ENCODE data around the gene ERMP1. TPM values are rescaled to one million over a fixed set of nuclear protein-coding genes. Genes with fewer than 3 reads are reported as not detected.

Gene ERMP1
- total RNA-seq, 1 donor from 2014 or later = 11.0 TPM

GRCh38 chr9:5870691-5871090, 37.8 kb upstream of the ERMP1 start:
- no peak overlapping the region for H3K4me3 ChIP-seq (ENCODE audit: low read length in 3 of 3)
- H3K36me3 ChIP-seq (ENCODE audit: control insufficient read depth in 3 of 3, insufficient read depth in 3 of 3, low read length in 3 of 3) = peaks cover 3 to 6% (median 5%) of the 10 kb centered on the region in 3 donors
- H3K4me1 ChIP-seq (ENCODE audit: control insufficient read depth in 3 of 3, insufficient read depth in 3 of 3, low read length in 3 of 3) = no peaks in the 10 kb centered on the region
- no peak overlapping the region for H3K9ac ChIP-seq (ENCODE audit: low read depth in 1 of 3, low read length in 3 of 3)
- H3K9me3 ChIP-seq (ENCODE audit: control insufficient read depth in 3 of 3, low read length in 3 of 3) = no peaks in the 10 kb centered on the region
- H3K27me3 ChIP-seq (ENCODE audit: control insufficient read depth in 3 of 3, insufficient read depth in 3 of 3, low read length in 3 of 3) = no peaks in the 10 kb centered on the region
- no peak overlapping the region for H3K27ac ChIP-seq (ENCODE audit: low read depth, low read length)

DNA sequence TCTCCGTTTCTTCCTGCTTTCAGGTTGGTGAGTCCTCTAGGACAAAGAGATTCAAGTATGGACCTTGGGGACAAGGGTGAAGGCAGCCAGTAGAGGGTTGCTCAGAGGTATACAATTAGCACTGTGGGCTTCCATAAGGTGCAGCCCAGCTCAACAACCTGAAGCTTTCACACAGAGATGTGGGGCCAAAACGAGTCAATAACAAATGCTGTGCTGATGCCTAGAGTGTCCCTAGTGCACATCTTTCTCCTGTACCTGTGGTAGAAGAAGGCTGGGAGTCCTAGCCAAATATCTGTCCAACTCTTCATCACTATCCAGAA, 37.1 kb upstream of the ERMP1 start:
- Histone ChIP-seq H3K9ac (ENCODE audit: low read depth in 1 of 3, low read length in 3 of 3) (no peak overlapping the region), H3K4me1 (ENCODE audit: control insufficient read depth in 3 of 3, insufficient read depth in 3 of 3, low read length in 3 of 3) (no peaks in the 10 kb centered on the region), H3K27me3 (ENCODE audit: control insufficient read depth in 3 of 3, insufficient read depth in 3 of 3, low read length in 3 of 3) (no peaks in the 10 kb centered on the region), H3K36me3 (ENCODE audit: control insufficient read depth in 3 of 3, insufficient read depth in 3 of 3, low read length in 3 of 3) (peaks cover 3 to 6% (median 5%) of the 10 kb centered on the region in 3 donors), H3K27ac (ENCODE audit: low read depth, low read length) (no peak overlapping the region), H3K4me3 (ENCODE audit: low read length in 3 of 3) (no peak overlapping the region), H3K9me3 (ENCODE audit: control insufficient read depth in 3 of 3, low read length in 3 of 3) (no peaks in the 10 kb centered on the region)

GRCh38 chr9:5869315-5870019, 36.5 kb upstream of the ERMP1 start:
- H3K4me1 ChIP-seq (ENCODE audit: control insufficient read depth in 3 of 3, insufficient read depth in 3 of 3, low read length in 3 of 3) = no peaks in the 10 kb centered on the region

DNA sequence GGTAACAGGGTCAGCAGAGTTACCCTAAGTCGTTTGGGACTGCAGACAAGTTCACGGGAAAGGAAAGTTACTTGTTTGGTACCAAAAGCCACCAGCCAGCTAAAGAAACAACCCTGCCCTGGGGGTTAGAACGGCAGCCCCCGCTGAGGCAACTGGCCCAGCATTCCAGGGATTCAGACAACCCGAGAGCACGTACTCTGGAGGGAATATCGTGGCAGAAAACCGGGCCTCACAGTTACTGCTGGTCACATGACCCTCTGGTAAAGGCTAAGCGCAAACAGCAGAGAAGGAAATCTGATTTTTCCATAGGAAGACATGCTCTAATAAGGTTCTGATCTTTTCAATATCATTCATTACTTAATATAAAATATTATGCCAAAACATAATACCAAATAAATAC, 35.3 kb upstream of the ERMP1 start:
- Histone ChIP-seq H3K4me1 (ENCODE audit: control insufficient read depth in 3 of 3, insufficient read depth in 3 of 3, low read length in 3 of 3) (no peaks in the 10 kb centered on the region), H3K27ac (ENCODE audit: low read depth, low read length) (no peak overlapping the region), H3K9me3 (ENCODE audit: control insufficient read depth in 3 of 3, low read length in 3 of 3) (no peaks in the 10 kb centered on the region), H3K27me3 (ENCODE audit: control insufficient read depth in 3 of 3, insufficient read depth in 3 of 3, low read length in 3 of 3) (no peaks in the 10 kb centered on the region), H3K4me3 (ENCODE audit: low read length in 3 of 3) (no peak overlapping the region), H3K36me3 (ENCODE audit: control insufficient read depth in 3 of 3, insufficient read depth in 3 of 3, low read length in 3 of 3) (peaks cover 2 to 6% (median 3%) of the 10 kb centered on the region in 3 donors), H3K9ac (ENCODE audit: low read depth in 1 of 3, low read length in 3 of 3) (no peak overlapping the region)

More at GRCh38 chr9:5869315-5870019, 36.5 kb upstream of the ERMP1 start:
- Histone ChIP-seq H3K36me3 (ENCODE audit: control insufficient read depth in 3 of 3, insufficient read depth in 3 of 3, low read length in 3 of 3) (peaks cover 3 to 6% (median 4%) of the 10 kb centered on the region in 3 donors), H3K9ac (ENCODE audit: low read depth in 1 of 3, low read length in 3 of 3) (no peak overlapping the region), H3K27ac (ENCODE audit: low read depth, low read length) (no peak overlapping the region), H3K27me3 (ENCODE audit: control insufficient read depth in 3 of 3, insufficient read depth in 3 of 3, low read length in 3 of 3) (no peaks in the 10 kb centered on the region), H3K4me3 (ENCODE audit: low read length in 3 of 3) (no peak overlapping the region), H3K9me3 (ENCODE audit: control insufficient read depth in 3 of 3, low read length in 3 of 3) (no peaks in the 10 kb centered on the region)

GRCh38 chr9:5866685-5867084, 33.8 kb upstream of the ERMP1 start:
- H3K27me3 ChIP-seq (ENCODE audit: control insufficient read depth in 3 of 3, insufficient read depth in 3 of 3, low read length in 3 of 3) = no peaks in the 10 kb centered on the region
- no peaks in the 10 kb centered on the region for H3K4me1 ChIP-seq (ENCODE audit: control insufficient read depth in 3 of 3, insufficient read depth in 3 of 3, low read length in 3 of 3)
- peaks cover 2 to 3% (median 3%) of the 10 kb centered on the region in 3 donors for H3K36me3 ChIP-seq (ENCODE audit: control insufficient read depth in 3 of 3, insufficient read depth in 3 of 3, low read length in 3 of 3)
- no peaks in the 10 kb centered on the region for H3K9me3 ChIP-seq (ENCODE audit: control insufficient read depth in 3 of 3, low read length in 3 of 3)
- H3K27ac ChIP-seq (ENCODE audit: low read depth, low read length) = no peak overlapping the region
- H3K9ac ChIP-seq (ENCODE audit: low read depth in 1 of 3, low read length in 3 of 3) = no peak overlapping the region
- no peak overlapping the region for H3K4me3 ChIP-seq (ENCODE audit: low read length in 3 of 3)

GRCh38 chr9:5866272-5866671, 33.4 kb upstream of the ERMP1 start:
- H3K36me3 ChIP-seq (ENCODE audit: control insufficient read depth in 3 of 3, insufficient read depth in 3 of 3, low read length in 3 of 3) = peaks cover 2 to 3% (median 3%) of the 10 kb centered on the region in 3 donors
- no peaks in the 10 kb centered on the region for H3K9me3 ChIP-seq (ENCODE audit: control insufficient read depth in 3 of 3, low read length in 3 of 3)
- no peak overlapping the region for H3K4me3 ChIP-seq (ENCODE audit: low read length in 3 of 3)
- no peaks in the 10 kb centered on the region for H3K27me3 ChIP-seq (ENCODE audit: control insufficient read depth in 3 of 3, insufficient read depth in 3 of 3, low read length in 3 of 3)
- H3K4me1 ChIP-seq (ENCODE audit: control insufficient read depth in 3 of 3, insufficient read depth in 3 of 3, low read length in 3 of 3) = no peaks in the 10 kb centered on the region
- no peak overlapping the region for H3K27ac ChIP-seq (ENCODE audit: low read depth, low read length)
- H3K9ac ChIP-seq (ENCODE audit: low read depth in 1 of 3, low read length in 3 of 3) = no peak overlapping the region

DNA sequence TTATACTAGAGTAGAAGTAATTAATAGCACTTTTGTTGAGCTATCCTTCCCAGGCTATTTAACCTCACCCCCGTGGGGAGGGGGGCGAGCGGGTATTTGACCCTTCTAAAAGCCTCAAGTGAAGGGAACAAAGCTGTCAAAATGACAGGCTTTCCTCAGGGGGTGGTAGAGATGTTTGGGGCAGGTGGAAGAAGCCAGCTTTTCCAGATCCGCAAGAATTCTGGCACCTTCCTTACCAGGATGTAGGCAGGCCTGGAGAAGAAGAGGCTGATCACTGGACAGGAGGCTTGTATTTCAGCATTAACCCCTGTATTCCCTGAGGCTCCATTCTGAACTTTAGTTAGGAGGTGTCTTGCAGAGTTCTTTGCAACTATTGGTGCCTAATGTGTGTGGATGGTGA, 31.5 kb upstream of the ERMP1 start:
- H3K27ac ChIP-seq (ENCODE audit: low read depth, low read length) = no peak overlapping the region
- peaks cover 3 to 4% (median 3%) of the 10 kb centered on the region in 3 donors for H3K36me3 ChIP-seq (ENCODE audit: control insufficient read depth in 3 of 3, insufficient read depth in 3 of 3, low read length in 3 of 3)
- H3K27me3 ChIP-seq (ENCODE audit: control insufficient read depth in 3 of 3, insufficient read depth in 3 of 3, low read length in 3 of 3) = no peaks in the 10 kb centered on the region
- H3K4me1 ChIP-seq (ENCODE audit: control insufficient read depth in 3 of 3, insufficient read depth in 3 of 3, low read length in 3 of 3) = no peaks in the 10 kb centered on the region
- H3K9ac ChIP-seq (ENCODE audit: low read depth in 1 of 3, low read length in 3 of 3) = no peak overlapping the region
- no peak overlapping the region for H3K4me3 ChIP-seq (ENCODE audit: low read length in 3 of 3)
- H3K9me3 ChIP-seq (ENCODE audit: control insufficient read depth in 3 of 3, low read length in 3 of 3) = no peaks in the 10 kb centered on the region

GRCh38 chr9:5863092-5863746, 30.3 kb upstream of the ERMP1 start:
- no peak overlapping the region for H3K9ac ChIP-seq (ENCODE audit: low read depth in 1 of 3, low read length in 3 of 3)
- no peaks in the 10 kb centered on the region for H3K9me3 ChIP-seq (ENCODE audit: control insufficient read depth in 3 of 3, low read length in 3 of 3)
- no peaks in the 10 kb centered on the region for H3K27me3 ChIP-seq (ENCODE audit: control insufficient read depth in 3 of 3, insufficient read depth in 3 of 3, low read length in 3 of 3)
- H3K4me1 ChIP-seq (ENCODE audit: control insufficient read depth in 3 of 3, insufficient read depth in 3 of 3, low read length in 3 of 3) = no peaks in the 10 kb centered on the region
- peaks cover 5 to 9% (median 8%) of the 10 kb centered on the region in 3 donors for H3K36me3 ChIP-seq (ENCODE audit: control insufficient read depth in 3 of 3, insufficient read depth in 3 of 3, low read length in 3 of 3)
- peak overlapping the region in 1 of 3 donors; percentile 13 for H3K4me3 ChIP-seq (ENCODE audit: low read length in 3 of 3)
- no peak overlapping the region for H3K27ac ChIP-seq (ENCODE audit: low read depth, low read length)

DNA sequence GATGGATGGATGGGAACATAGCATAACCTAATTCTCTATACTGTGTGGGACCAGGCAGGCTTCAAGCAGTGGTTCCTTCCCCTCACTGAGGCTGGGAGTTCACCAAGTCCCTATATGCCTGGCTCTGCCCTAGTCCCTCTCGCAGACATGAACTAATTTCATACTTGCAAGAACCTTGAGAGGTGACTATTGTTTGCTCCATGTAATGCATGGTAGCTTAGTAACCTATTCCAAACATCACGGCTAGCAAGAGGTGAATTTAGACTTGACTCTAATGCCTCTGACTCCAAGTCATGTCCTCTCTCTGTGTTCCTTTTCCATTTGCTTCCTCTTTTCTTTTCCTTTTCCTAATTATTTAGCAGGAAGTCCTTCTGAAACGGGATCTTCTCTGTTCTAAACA, 25.9 kb upstream of the ERMP1 start:
- Histone ChIP-seq H3K36me3 (ENCODE audit: control insufficient read depth in 3 of 3, insufficient read depth in 3 of 3, low read length in 3 of 3) (peaks cover 5 to 10% (median 6%) of the 10 kb centered on the region in 3 donors), H3K9me3 (ENCODE audit: control insufficient read depth in 3 of 3, low read length in 3 of 3) (no peaks in the 10 kb centered on the region), H3K4me3 (ENCODE audit: low read length in 3 of 3) (no peak overlapping the region), H3K4me1 (ENCODE audit: control insufficient read depth in 3 of 3, insufficient read depth in 3 of 3, low read length in 3 of 3) (no peaks in the 10 kb centered on the region), H3K27me3 (ENCODE audit: control insufficient read depth in 3 of 3, insufficient read depth in 3 of 3, low read length in 3 of 3) (no peaks in the 10 kb centered on the region), H3K9ac (ENCODE audit: low read depth in 1 of 3, low read length in 3 of 3) (no peak overlapping the region), H3K27ac (ENCODE audit: low read depth, low read length) (no peak overlapping the region)

DNA sequence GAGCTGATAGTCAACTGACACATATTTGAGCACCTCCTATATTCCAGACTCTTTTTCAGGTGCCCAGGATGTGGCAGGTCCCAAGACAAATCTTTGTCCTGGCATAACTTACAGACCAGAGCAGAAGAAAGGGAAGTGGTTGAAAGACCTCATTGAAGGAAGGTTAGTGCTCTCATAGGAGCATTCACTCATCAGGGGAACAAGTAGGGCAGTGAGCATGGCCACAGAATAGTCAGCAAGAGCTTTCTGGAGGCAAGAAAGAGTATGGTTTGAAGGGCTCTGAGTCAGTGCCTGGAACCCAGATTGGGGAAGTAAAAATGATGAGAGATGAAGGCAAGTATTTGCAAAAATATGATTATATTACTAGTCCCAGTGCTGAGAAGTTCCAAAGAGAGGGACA, 25.0 kb upstream of the ERMP1 start:
- Histone ChIP-seq H3K27me3 (ENCODE audit: control insufficient read depth in 3 of 3, insufficient read depth in 3 of 3, low read length in 3 of 3) (no peaks in the 10 kb centered on the region), H3K9me3 (ENCODE audit: control insufficient read depth in 3 of 3, low read length in 3 of 3) (no peaks in the 10 kb centered on the region), H3K9ac (ENCODE audit: low read depth in 1 of 3, low read length in 3 of 3) (no peak overlapping the region), H3K4me1 (ENCODE audit: control insufficient read depth in 3 of 3, insufficient read depth in 3 of 3, low read length in 3 of 3) (peaks cover 4 to 6% (median 5%) of the 10 kb centered on the region in 3 donors), H3K4me3 (ENCODE audit: low read length in 3 of 3) (no peak overlapping the region), H3K36me3 (ENCODE audit: control insufficient read depth in 3 of 3, insufficient read depth in 3 of 3, low read length in 3 of 3) (peaks cover 5 to 10% (median 6%) of the 10 kb centered on the region in 3 donors), H3K27ac (ENCODE audit: low read depth, low read length) (no peak overlapping the region)
